ENCODE measurements around the gene SVOPL.
"Not testable (repeated sequence)": the region's sequence is repeated elsewhere in the genome, so short reads cannot be mapped to it uniquely, and the experiment has no call there.

SVOPL gene

DNA sequence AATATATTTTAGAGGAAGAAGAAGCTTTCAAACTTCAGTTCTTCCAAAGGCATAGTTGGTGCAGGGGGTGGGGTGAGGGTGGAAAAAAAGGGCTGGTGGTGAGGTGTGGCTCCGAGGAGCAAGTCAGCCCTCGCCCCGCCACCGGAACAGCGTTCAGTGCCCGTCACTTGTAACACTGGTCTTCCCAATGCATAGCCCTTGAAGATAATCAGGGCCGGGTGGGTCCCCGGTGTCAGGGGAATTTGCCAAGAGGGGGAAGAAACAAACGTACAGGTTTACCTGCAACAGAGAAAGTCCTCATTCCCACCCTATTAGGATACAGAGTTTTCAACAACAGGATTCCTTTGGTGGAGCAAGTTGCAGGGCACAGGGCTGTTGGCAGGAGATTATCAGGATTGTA is 1.5 kb downstream of the SVOPL start:
- no peak for DNase-seq

GRCh38 chr7:138698281-138698680 is 2.9 kb downstream of the SVOPL start:
- DNase-seq = no peak

- no peak for DNase-seq
These were observed 3.5 kb downstream of the SVOPL start for GRCh38 chr7:138697535-138698182.

GRCh38 chr7:138695776-138696175 is 5.4 kb downstream of the SVOPL start:
- not testable (repeated sequence) for DNase-seq

DNA sequence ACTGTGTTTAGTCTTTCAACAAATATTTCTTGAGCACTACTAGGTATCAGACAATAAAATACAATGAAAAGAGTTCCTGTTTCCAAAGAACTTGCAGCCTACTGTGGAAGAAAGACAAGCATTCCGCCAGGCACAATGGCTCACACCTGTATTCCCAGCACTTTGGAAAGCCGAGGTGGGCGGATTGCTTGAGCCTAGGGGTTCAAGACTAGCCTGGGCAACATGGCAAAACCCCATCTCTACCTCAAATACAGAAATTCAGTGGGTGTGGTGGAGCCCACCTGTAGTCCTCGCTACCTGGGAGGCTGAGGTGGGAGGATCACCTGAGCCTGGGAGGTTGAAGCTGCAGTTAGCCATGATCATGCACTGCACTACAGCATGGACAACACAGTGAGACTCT is 6.1 kb downstream of the SVOPL start:
- DNase-seq = no peak

DNA sequence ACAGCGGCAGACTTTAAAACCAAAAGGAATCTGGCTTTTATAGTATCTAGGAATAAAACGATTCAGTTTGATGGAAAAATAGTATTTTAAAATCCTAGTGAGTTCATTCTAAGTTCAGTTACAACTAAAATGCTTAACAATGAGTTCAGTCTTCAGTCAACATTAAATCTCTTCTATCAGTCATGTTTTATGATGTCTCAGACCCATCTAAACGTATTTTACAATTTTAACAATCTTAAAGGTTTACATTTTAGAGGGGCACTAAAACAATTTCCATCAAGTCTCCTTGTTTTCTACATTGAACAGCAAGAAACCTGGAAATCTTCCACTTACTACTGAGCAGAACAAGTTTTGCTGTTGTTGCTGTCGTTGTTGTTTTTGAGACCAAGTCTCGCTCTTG is 10.0 kb downstream of the SVOPL start:
- DNase-seq = no peak

DNA sequence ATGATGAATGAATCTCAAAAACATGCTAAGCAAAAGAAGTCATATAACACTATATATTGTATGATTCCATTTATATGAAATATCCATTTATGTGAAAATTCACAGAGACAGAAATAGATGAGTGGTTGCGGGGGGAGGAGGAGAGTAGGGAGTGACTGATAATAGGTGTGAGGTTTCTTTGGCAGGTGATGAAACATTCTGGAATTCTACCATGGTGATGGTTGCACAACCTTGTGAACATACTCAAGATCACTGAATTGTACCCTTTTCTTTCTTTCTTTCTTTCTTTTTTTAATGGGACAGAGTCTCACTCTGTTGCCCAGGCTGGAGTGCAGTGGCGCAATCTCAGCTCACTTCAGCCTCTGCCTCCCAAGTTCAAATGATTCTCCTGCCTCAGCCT is 10.7 kb downstream of the SVOPL start:
- DNase-seq = no peak

GRCh38 chr7:138688037-138688436 is 13.1 kb downstream of the SVOPL start:
- DNase-seq = not testable (repeated sequence)

DNA sequence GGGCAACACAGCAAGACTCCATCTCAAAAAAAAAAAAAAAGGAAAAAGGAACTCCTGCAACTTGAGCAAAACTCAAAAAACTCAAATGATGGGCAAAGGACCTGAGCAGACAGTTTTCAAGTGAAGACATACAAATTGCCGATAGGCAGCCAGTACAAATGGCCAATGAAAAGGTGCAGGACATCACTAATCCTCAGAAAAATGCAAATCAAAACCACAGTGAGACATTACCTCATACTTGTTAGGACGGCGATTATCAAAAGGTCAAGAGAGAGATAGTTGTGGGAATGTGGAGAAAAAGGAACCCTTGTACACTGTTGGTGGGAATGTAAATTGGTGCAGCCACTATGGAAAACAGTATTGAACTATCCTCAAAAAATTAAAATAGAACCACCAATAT is 16.8 kb downstream of the SVOPL start:
- DNase-seq = no peak

GRCh38 chr7:138679793-138680192 is 21.4 kb downstream of the SVOPL start:
- no peak for DNase-seq

DNA sequence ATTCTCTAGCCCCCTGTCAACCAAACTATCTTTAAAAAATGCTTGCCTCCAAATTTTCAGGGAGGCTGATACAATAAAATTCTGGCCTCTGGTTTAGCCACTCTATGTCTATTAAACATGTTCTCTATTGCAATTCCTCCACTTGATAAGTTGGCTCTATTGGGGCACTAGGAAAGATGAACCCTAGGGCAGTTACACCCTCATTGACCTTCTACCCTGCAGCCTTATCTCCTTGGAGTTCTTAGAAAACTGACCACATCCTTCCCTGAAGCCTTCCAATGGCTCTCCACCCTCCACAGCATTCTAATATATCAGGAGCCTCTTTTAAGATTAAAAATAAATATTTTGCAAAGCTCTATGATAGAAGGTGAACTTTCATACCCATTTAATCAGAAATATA is 30.6 kb downstream of the SVOPL start:
- no peak for DNase-seq

GRCh38 chr7:138669364-138669763 is 31.8 kb downstream of the SVOPL start:
- DNase-seq = no peak

- DNase-seq = no peak
These were observed 32.2 kb downstream of the SVOPL start for GRCh38 chr7:138668946-138669345.

DNA sequence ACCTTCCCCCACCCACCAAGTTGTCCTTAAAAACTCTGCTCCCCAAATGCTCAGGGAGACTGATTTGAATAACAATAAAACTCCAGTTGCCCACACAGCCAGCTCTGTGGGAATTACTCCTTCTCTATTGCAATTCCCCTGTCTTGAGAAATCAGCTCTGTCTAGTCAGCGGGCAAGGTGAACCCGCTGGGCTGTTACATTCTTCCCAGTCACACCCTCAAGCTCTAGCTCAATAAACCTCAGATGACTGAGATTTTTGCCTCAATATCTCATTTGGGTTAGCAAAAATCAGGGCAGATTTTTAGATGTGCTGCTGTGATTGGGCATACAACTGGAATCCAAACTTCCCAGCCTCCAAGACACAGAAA is 32.9 kb downstream of the SVOPL start:
- no peak for DNase-seq

DNA sequence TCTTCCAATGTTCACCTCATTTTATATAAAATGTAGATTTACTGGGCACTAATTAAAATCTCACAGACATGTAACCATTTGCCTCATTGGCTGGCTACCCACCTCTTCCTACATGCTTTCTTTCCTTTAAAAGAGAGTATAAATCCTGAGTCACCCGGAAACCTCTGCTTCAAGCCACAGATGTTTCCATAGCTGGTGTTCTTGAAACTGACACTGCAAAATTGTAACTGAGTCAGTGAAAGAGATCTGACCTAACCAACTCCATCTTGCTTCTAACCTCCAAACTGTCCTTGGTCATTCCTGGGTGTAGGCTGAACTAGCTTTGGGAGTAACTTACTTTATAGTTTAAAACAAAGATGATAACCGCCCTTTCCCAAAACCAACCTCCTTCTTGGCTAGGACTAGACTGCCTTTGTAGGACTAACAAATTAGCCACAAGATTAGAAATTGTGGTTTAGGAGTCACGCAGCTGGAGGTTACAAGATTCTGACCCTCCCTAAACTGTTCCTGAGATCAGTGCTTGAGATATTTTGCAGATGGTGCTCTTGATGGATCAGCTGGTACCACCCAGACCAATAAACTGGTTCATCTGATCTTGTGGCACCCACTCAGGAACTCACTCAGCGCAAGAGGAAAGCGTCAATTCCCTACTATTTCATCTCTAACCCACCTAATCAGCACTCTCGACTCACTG is 33.5 kb downstream of the SVOPL start:
- DNase-seq = no peak

- DNase-seq = no peak
These were observed 34.8 kb downstream of the SVOPL start for GRCh38 chr7:138666385-138666784.

GRCh38 chr7:138665669-138666140 is 35.5 kb downstream of the SVOPL start:
- DNase-seq = no peak

- no peak for DNase-seq
These were observed 35.9 kb downstream of the SVOPL start for GRCh38 chr7:138665249-138665648.

DNA sequence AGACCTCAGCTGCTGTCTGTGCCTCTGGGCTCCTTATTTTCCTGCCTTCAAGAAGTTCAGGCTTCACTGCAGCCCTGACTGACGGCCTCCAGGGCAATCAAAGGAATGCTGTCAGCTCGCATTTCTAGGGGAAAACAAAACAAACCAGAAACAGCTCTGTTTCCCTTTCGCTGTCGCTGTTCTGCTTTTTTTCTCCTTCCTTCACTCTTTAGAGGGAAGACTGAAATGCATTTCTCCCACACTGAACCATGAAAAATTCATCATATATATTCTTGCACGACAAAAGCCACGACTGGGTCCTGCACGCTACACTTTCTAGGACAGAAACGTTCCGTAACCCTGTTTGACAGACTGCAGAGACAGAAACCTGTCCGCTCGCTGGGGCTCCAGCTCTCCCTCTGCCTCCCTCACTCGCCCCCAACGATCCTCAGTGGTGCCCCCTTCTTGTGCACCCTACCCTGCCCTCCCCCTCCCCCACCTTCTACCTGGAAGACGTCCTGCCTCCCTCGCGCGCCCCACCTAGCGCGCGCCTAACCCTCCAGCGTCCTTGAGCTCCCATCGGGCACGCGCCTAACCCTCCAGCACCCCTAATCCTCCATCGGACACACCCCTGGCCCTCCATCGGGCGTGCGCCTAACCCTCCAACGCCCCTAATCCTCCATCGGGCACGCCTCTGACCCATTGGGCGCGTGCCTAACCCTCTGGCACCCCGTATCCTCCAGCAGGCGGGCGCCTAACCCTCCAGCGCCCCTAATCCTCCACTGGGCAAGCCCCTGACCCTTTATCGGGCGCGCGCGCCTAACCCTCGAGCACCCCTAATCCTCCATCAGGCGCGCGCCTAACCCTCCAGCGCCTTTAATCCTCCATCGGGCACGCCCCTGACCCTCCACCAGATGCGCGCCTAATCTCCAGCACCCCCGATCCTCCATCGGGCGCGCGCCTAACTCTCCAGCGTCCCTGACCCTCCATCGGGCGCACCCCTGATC is 37.1 kb downstream of the SVOPL start:
- DNase-seq = peak; percentile 4

GRCh38 chr7:138662991-138663320 is 38.2 kb downstream of the SVOPL start:
- no peak for DNase-seq

DNA sequence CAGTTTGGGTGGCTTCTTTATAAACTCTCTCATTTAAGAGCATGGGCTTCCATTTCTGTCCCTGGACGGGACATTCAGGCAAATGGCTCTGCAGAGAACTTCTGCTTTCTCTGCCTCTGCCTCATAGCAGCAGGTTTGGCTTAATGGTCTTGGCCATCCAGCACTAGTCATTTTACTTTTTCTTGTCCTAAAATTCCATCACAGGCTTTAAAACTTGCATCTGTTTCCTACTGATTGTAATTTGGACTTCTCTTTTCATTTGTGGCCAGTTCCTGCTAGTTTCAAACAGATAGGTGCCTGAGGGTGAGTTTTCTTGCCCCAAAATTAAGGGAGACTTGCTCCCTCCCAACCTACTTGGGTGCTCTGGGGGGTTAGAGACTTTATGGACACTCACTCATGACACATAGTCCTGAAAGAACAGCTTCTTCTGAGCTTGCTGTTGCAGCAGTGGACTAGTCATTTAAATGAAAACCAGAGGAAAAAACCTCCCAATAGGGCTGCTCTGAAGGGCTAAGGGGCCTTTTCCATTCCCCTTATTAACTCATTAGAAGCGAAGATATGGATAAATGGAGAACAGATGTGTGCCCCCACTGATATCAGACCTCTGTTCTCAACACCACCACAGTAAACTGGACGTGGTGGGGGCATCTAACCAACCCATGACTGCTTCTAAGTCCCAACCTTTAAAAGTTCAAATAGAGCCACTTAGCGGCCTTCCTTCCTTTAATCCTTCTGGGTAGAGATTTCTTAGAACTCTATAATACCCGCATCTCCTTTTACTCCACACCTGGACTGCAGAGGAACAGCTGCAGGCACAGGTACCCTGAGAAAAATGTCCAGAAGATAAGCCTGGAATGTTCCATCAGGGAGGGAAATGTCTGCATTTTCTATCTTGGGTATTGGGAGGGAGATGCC is 38.8 kb downstream of the SVOPL start:
- DNase-seq = no peak

- no peak for DNase-seq
These were observed 40.0 kb downstream of the SVOPL start for GRCh38 chr7:138661069-138661635.
